ENCODE results near the gene LMO1.

GRCh38 chr11:8249482-8249881, 14.2 kb downstream of the LMO1 start:
- TF ChIP-seq CTCF (optimal IDR thresholded peaks at IDR 0.05 in 1 of 3, IDR thresholded peaks at IDR 0.05 in 1 of 3, conservative IDR thresholded peaks at IDR 0.05 in 1 of 3; ENCODE audit: extremely low read depth in 1 of 3, insufficient read depth in 2 of 3, low read length in 3 of 3) (no peak), EZH2 (IDR thresholded peaks at IDR 0.05; ENCODE audit: low read length) (no peak)

Measured in keratinocyte (primary cell).